ENCODE data around the gene PTPRS. TPM values are rescaled to one million over a fixed set of nuclear protein-coding genes. Genes with fewer than 3 reads are reported as not detected.

PTPRS gene
- total RNA-seq, 1 donor, result 218 TPM

DNA sequence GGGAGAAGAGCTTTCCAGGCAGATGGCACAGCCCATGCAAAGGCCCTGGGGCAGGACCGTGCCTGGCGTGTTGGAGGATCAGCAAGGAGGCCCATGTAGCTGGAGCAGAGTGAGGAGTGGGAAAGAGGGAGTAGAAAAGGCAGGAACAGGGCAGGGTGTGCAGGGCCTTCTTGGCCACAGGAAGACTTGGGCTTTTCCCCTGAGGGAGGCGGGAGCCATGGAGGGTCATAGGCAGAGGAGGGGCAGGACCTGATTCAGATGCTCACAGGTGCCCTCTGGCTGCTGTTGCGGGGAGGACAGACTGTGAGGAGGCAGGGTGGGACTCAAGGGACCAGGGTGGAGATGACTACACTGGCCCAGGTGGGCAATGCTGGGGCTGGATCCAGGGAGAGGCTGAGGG lies 13.8 kb upstream of the PTPRS start:
- H3K4me3 ChIP-seq (ENCODE audit: insufficient read depth, low read length), result no peak overlapping the region
- H2AFZ ChIP-seq (ENCODE audit: low read length), result no peak overlapping the region
- no peak overlapping the region for H3K27ac ChIP-seq (ENCODE audit: low read depth, low read length)
- peaks cover 9% of the 10 kb centered on the region for H3K27me3 ChIP-seq (ENCODE audit: insufficient read depth, low read length)
- no peaks in the 10 kb centered on the region for H4K20me1 ChIP-seq (ENCODE audit: insufficient read depth, low read length)
- H3K36me3 ChIP-seq (ENCODE audit: insufficient read depth, low read length), result no peaks in the 10 kb centered on the region
- no peaks in the 10 kb centered on the region for H3K4me1 ChIP-seq (ENCODE audit: insufficient read depth, low read length)
- TF ChIP-seq, protein P1, sequence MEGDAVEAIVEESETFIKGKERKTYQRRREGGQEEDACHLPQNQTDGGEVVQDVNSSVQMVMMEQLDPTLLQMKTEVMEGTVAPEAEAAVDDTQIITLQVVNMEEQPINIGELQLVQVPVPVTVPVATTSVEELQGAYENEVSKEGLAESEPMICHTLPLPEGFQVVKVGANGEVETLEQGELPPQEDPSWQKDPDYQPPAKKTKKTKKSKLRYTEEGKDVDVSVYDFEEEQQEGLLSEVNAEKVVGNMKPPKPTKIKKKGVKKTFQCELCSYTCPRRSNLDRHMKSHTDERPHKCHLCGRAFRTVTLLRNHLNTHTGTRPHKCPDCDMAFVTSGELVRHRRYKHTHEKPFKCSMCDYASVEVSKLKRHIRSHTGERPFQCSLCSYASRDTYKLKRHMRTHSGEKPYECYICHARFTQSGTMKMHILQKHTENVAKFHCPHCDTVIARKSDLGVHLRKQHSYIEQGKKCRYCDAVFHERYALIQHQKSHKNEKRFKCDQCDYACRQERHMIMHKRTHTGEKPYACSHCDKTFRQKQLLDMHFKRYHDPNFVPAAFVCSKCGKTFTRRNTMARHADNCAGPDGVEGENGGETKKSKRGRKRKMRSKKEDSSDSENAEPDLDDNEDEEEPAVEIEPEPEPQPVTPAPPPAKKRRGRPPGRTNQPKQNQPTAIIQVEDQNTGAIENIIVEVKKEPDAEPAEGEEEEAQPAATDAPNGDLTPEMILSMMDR (IDR thresholded peaks at IDR 0.05; ENCODE audit: extremely low read depth, low read depth, low read length), result peak; percentile 21
- H3K79me2 ChIP-seq (ENCODE audit: insufficient read depth, low read length), result no peaks in the 10 kb centered on the region
- H3K9me3 ChIP-seq (ENCODE audit: low read depth, low read length), result no peaks in the 10 kb centered on the region
- no peak overlapping the region for H3K4me2 ChIP-seq (ENCODE audit: insufficient read depth, low read length)
- no peak for DNase-seq (ENCODE audit: insufficient read length, low spot score, missing footprints)

DNA sequence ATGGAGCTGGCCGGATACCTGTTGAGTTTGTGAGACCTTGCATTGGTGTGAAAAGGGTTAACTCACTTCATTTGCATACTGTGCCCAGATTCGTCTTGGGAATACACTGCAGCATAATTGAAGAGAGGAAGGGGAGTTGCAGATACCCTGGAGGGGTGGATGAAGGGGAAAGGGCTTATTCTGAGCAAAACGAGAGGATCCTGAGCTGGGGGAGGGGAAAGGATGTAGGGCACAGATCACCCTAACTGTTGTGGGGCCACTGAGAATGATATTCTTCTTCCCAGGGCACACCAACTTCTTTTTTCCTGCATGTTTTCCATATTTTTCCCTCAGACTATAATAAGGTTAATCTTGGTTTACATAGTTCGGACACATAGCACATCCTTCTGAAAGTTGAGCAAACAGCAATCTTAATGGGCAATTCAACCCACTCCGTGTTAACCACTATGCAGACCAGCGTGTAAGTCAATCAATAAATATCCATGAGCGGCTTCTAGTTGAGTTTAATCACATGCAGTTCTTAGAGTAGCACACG lies 11.7 kb upstream of the PTPRS start:
- DNase-seq (ENCODE audit: insufficient read length, low spot score, missing footprints), result peak; percentile 71
- H3K9me3 ChIP-seq (ENCODE audit: low read depth, low read length), result peaks cover 3% of the 10 kb centered on the region
- no peak overlapping the region for H3K4me2 ChIP-seq (ENCODE audit: insufficient read depth, low read length)
- H3K36me3 ChIP-seq (ENCODE audit: insufficient read depth, low read length), result no peaks in the 10 kb centered on the region
- H3K4me3 ChIP-seq (ENCODE audit: insufficient read depth, low read length), result no peak overlapping the region
- H3K4me1 ChIP-seq (ENCODE audit: insufficient read depth, low read length), result no peaks in the 10 kb centered on the region
- H4K20me1 ChIP-seq (ENCODE audit: insufficient read depth, low read length), result no peaks in the 10 kb centered on the region
- TF ChIP-seq, protein P1 (IDR thresholded peaks at IDR 0.05; ENCODE audit: extremely low read depth, low read depth, low read length), result no peak
- H3K27ac ChIP-seq (ENCODE audit: low read depth, low read length), result no peak overlapping the region
- no peak overlapping the region for H2AFZ ChIP-seq (ENCODE audit: low read length)
- peaks cover 11% of the 10 kb centered on the region for H3K27me3 ChIP-seq (ENCODE audit: insufficient read depth, low read length)
- no peaks in the 10 kb centered on the region for H3K79me2 ChIP-seq (ENCODE audit: insufficient read depth, low read length)

DNA sequence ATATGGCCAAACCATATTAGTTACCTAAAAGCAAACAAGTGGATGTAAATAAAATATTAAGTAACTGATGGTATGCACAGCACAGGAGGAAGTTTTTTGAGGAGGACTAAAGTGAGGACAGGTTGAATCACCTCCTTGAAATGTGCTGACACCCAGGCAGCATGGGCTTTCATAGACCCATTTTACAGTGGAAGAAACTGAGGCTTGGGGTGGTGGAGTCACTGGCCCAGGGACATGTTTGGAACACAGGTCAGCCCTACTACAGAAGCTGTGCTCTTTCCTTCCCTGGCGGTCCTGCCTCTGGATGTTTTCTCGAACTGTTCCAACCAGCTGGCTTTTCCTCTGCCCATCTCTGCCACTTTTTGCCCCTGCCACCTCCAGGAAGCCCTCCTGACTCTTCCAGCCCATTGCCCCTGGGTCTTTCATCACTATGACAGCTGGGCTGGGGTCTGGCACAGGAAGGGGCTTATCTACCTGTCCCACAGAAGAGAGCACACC lies 11.2 kb upstream of the PTPRS start:
- no peaks in the 10 kb centered on the region for H3K79me2 ChIP-seq (ENCODE audit: insufficient read depth, low read length)
- no peaks in the 10 kb centered on the region for H4K20me1 ChIP-seq (ENCODE audit: insufficient read depth, low read length)
- no peak overlapping the region for H2AFZ ChIP-seq (ENCODE audit: low read length)
- H3K4me2 ChIP-seq (ENCODE audit: insufficient read depth, low read length), result no peak overlapping the region
- peaks cover 3% of the 10 kb centered on the region for H3K9me3 ChIP-seq (ENCODE audit: low read depth, low read length)
- peaks cover 14% of the 10 kb centered on the region for H3K27me3 ChIP-seq (ENCODE audit: insufficient read depth, low read length)
- DNase-seq (ENCODE audit: insufficient read length, low spot score, missing footprints), result no peak
- no peaks in the 10 kb centered on the region for H3K4me1 ChIP-seq (ENCODE audit: insufficient read depth, low read length)
- no peak overlapping the region for H3K4me3 ChIP-seq (ENCODE audit: insufficient read depth, low read length)
- no peak overlapping the region for H3K27ac ChIP-seq (ENCODE audit: low read depth, low read length)
- TF ChIP-seq, protein P1 (IDR thresholded peaks at IDR 0.05; ENCODE audit: extremely low read depth, low read depth, low read length), result no peak
- no peaks in the 10 kb centered on the region for H3K36me3 ChIP-seq (ENCODE audit: insufficient read depth, low read length)

DNA sequence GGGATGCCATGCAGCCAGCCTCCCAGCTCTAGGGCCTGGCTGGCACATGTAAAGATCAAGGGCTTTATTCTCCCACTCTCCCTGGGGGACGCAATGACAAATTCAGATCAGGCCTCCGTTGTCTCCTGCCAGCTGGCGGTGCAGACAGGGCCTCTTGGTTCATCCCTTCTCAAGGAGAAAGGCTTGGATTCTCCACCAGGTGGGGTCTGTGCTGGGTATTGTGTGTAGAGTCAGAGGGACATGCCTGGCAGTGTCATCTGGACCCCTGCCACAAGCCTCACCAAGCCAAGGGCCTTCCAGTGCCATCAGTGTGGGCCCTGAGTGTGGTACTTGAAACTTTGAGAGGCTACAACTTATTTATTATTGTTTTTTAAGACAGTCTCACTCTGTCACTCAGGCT lies 8.4 kb upstream of the PTPRS start:
- Histone ChIP-seq H3K4me2 (ENCODE audit: insufficient read depth, low read length) (no peak overlapping the region), H3K79me2 (ENCODE audit: insufficient read depth, low read length) (no peaks in the 10 kb centered on the region), H3K36me3 (ENCODE audit: insufficient read depth, low read length) (no peaks in the 10 kb centered on the region), H3K4me3 (ENCODE audit: insufficient read depth, low read length) (no peak overlapping the region), H2AFZ (ENCODE audit: low read length) (no peak overlapping the region), H3K9me3 (ENCODE audit: low read depth, low read length) (peaks cover 3% of the 10 kb centered on the region), H3K27me3 (ENCODE audit: insufficient read depth, low read length) (peaks cover 7% of the 10 kb centered on the region), H3K27ac (ENCODE audit: low read depth, low read length) (no peak overlapping the region), H3K4me1 (ENCODE audit: insufficient read depth, low read length) (peaks cover 10% of the 10 kb centered on the region), H4K20me1 (ENCODE audit: insufficient read depth, low read length) (no peaks in the 10 kb centered on the region)
- TF ChIP-seq, protein P1 (IDR thresholded peaks at IDR 0.05; ENCODE audit: extremely low read depth, low read depth, low read length), result no peak
- DNase-seq (ENCODE audit: insufficient read length, low spot score, missing footprints), result peak; percentile 31

Measured in osteoblast (primary cell).